CD4-positive, alpha-beta T cell treated with Interleukin-2 at 100 ng/mL for 4 hours (primary cell): Measurements from ENCODE around the gene CIITA.
A peak's percentile ranks its signal among the peaks of the same experiment; 100 is the strongest.
"Not testable (repeated sequence)": the region's sequence is repeated elsewhere in the genome, so short reads cannot be mapped to it uniquely, and the experiment has no call there.

Experiments used
- DNase-seq: peaks from one replicate; pipeline ENCODE4 v3.0.0-alpha.2; 2020; ENCODE audit warnings: low spot score

Gene CIITA

GRCh38 chr16:10936272-10936984, 59.4 kb downstream of the CIITA start:
- no peak for DNase-seq

- no peak for DNase-seq
Observed at GRCh38 chr16:10937068-10937859, 60.3 kb downstream of the CIITA start.

- DNase-seq: peak; percentile 30
Observed at GRCh38 chr16:10938321-10938720, 61.3 kb downstream of the CIITA start.

GRCh38 chr16:10938796-10939648, 62.0 kb downstream of the CIITA start:
- no peak for DNase-seq

GRCh38 chr16:10939649-10940234, 62.7 kb downstream of the CIITA start:
- no peak for DNase-seq

GRCh38 chr16:10940501-10941079, 63.6 kb downstream of the CIITA start:
- DNase-seq: no peak

- DNase-seq: no peak
Observed at GRCh38 chr16:10941127-10941933, 64.3 kb downstream of the CIITA start.

GRCh38 chr16:10941935-10942351, 64.9 kb downstream of the CIITA start:
- not testable (repeated sequence) for DNase-seq

- DNase-seq: peak; percentile 95
Observed at GRCh38 chr16:10942352-10943063, 65.5 kb downstream of the CIITA start, which contains the start of gene DEXI. Gene DEXI (minus strand): TSS chr16:10942468. CDS start chr16:10942005, 463 bp downstream.

GRCh38 chr16:10943064-10943353, 66.0 kb downstream of the CIITA start:
- no peak for DNase-seq

GRCh38 chr16:10944249-10945064, 67.5 kb downstream of the CIITA start, which contains the start of gene CLEC16A:
Gene CLEC16A (plus strand): TSS chr16:10944564. CDS start chr16:10944718, 154 bp downstream.
- DNase-seq: peak; percentile 96

- DNase-seq: no peak
Observed at GRCh38 chr16:10945065-10945787, 68.2 kb downstream of the CIITA start.

GRCh38 chr16:10946308-10946707, 69.3 kb downstream of the CIITA start:
- DNase-seq: no peak

GRCh38 chr16:10947211-10947787, 70.3 kb downstream of the CIITA start:
- no peak for DNase-seq

- peak; percentile 32 for DNase-seq
Observed at GRCh38 chr16:10949424-10949970, 72.5 kb downstream of the CIITA start.

GRCh38 chr16:10950393-10950792, 73.4 kb downstream of the CIITA start:
- DNase-seq: no peak

- no peak for DNase-seq
Observed at GRCh38 chr16:10951026-10951425, 74.0 kb downstream of the CIITA start.

GRCh38 chr16:10954903-10955302, 77.9 kb downstream of the CIITA start:
- no peak for DNase-seq
